ENCODE data around the gene ALPK3.

DNA sequence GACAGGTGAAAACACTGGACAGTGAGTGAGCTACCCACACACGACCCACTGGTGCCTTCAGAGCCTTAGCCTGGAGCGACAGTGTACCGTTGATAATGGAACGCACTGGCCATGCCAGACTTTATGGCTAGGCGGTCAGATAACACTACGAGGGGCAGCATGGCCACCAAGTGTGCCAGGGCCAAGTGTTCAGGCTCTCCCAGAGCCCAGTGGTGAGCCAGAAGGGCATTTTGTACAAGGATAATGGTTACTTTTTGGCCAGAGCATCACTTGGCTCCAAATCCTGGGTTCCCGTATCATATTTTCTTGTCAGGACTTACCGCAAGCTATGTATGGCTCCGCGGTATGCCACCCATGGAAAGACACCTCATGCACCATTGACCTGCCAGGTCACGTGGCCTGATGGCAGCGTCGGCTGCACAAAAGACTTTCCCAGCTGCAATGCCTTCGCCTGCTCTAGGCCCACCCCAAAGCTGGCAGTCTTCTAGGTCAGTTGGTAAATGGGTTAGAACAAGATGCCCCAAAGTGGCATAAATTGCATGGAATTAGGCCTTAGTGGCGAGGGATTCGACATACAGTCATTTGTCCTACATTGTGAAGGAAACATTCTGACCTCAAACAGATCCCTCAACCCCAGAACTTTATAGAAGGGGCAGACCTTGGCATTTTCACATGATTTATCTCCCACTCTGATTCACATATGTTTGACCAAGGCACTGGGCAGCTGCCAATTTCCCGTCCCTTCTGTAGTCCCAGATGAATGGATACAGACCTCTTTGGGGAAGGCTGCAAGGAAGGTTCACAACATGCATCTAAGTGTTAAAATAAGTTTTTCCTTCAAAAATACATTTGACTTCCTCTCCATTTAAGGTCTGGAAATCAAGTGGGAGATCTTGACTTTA is 55.1 kb downstream of the ALPK3 start:
- no peak for TF ChIP-seq EZH2 (IDR thresholded peaks at IDR 0.05)
- no peak for TF ChIP-seq CTCF (IDR thresholded peaks at IDR 0.05)

All from neural progenitor cell (in vitro differentiated cells).